Body of pancreas (tissue), 4 donors: Measurements from ENCODE around the gene ABCC4. TPM values are rescaled to one million over a fixed set of nuclear protein-coding genes. Genes with fewer than 3 reads are reported as not detected.
"Not testable (repeated sequence)": the region's sequence is repeated elsewhere in the genome, so short reads cannot be mapped to it uniquely, and the experiment has no call there.

Experiments used
- ATAC-seq: fragments of 150-250 bp; one replicate; pipeline ENCODE4 v1.9.1; 2016
- DNase-seq, 4 donors: peaks; one replicate each; pipeline ENCODE4 v3.0.0-alpha.2; 2019
- H3K27ac ChIP-seq, 4 donors: fragments of 200-600 bp; sonication (generic); 1 replicate in 3 of 4; 2 replicates in 1 of 4; pipeline versions ENCODE4 v1.5.1 to v1.6.1; 2016 to 2019; ENCODE audit warnings: mild to moderate bottlenecking in 1 of 4, mixed read lengths in 1 of 4, moderate library complexity in 1 of 4
- H3K27me3 ChIP-seq, 2 donors: fragments of 200-600 bp; sonication (generic); one replicate each; pipeline ENCODE4 v1.6.0; 2016; ENCODE audit warnings: mild to moderate bottlenecking in 1 of 2
- H3K36me3 ChIP-seq, 2 donors: fragments of 200-600 bp; sonication (generic); replicated peaks in 1 of 2; 2 replicates each; pipeline ENCODE4 v1.5.1; 2016; ENCODE audit warnings: low read depth in 2 of 2; ENCODE audit not compliant: insufficient read depth in 1 of 2
- H3K4me1 ChIP-seq: fragments of 200-600 bp; sonication (generic); one replicate; pipeline ENCODE4 v1.6.0; 2016
- H3K4me3 ChIP-seq, 2 donors: fragments of 200-600 bp; sonication (generic); 1 replicate in 1 of 2; 2 replicates in 1 of 2; pipeline ENCODE4 v1.5.1; 2016 to 2019
- H3K9me3 ChIP-seq, 3 donors: fragments of 200-600 bp; sonication (generic); 1 replicate in 2 of 3; 2 replicates in 1 of 3; pipeline ENCODE4 v1.5.1; 2016
- CTCF ChIP-seq, 7 experiments: fragments of 450-650 bp in 4 of 7; fragments of 200-600 bp in 3 of 7; sonication (generic) in 3 of 7; IDR thresholded peaks; one replicate each; pipeline ENCODE4 v1.5.1; 2016 to 2019; ENCODE audit warnings: antibody characterized with exemption in 7 of 7
- POLR2A ChIP-seq, 3 donors: fragments of 450-650 bp; IDR thresholded peaks; one replicate each; pipeline ENCODE4 v1.6.1; 2016; ENCODE audit warnings: antibody characterized with exemption in 3 of 3, mild to moderate bottlenecking in 2 of 3
- WGBS, 2 donors: methylation state at CpG; one replicate each; pipeline ENCODE4 v1.1.5; 2017; 5-methylcytosine and 5-hydroxymethylcytosine counted together
- intact Hi-C: fragments of 100-400 bp; cut with DNase I; formaldehyde crosslinking; loops from one replicate; pipeline ENCODE4 v1.15.1; 2023
- total RNA-seq, 2 donors: library from RNA; depleted of rRNA; stranded (reverse); fragments of >200 nt; gene quantifications; one replicate each; pipeline ENCODE4 v1.1.0, GENCODE V29; 2016

The ABCC4 gene
- total RNA-seq, 2 donors from 2014 or later: 5.4 to 6.6 TPM

GRCh38 chr13:95292622-95293021 lies 8.6 kb downstream of the ABCC4 start:
- 94% methylated on average over 9 of the region's 9 CpGs for WGBS, 2 donors

GRCh38 chr13:95289901-95290300 lies 11.3 kb downstream of the ABCC4 start:
- 90 to 97% methylated on average over 4 of the region's 4 CpGs for WGBS, 2 donors
- not testable (repeated sequence) for ATAC-seq, H3K36me3 ChIP-seq, DNase-seq, H3K9me3 ChIP-seq, H3K27me3 ChIP-seq, H3K27ac ChIP-seq, H3K4me3 ChIP-seq, H3K4me1 ChIP-seq
- intact Hi-C loops: loop anchor here (10.0 kb wide), 1 partner anchor 95 kb away; no protein-coding TSS in a partner anchor

More at GRCh38 chr13:95292622-95293021, 8.6 kb downstream of the ABCC4 start:
- H3K9me3 ChIP-seq: no peaks in the 10 kb centered on the region
- DNase-seq: no peak
- no peaks in the 10 kb centered on the region for H3K36me3 ChIP-seq
- H3K4me3 ChIP-seq: no peak overlapping the region
- H3K4me1 ChIP-seq: peaks cover 14% of the 10 kb centered on the region
- TF ChIP-seq CTCF (IDR thresholded peaks at IDR 0.05) (no peak), POLR2A (IDR thresholded peaks at IDR 0.05) (no peak)
- H3K27ac ChIP-seq: no peak overlapping the region
- intact Hi-C loops: loop anchor here (10.0 kb wide), 1 partner anchor 98 kb away; no protein-coding TSS in a partner anchor
- no peak for ATAC-seq
- H3K27me3 ChIP-seq: no peaks in the 10 kb centered on the region

GRCh38 chr13:95289020-95289444 lies 12.2 kb downstream of the ABCC4 start:
- H3K27ac ChIP-seq: no peak overlapping the region
- DNase-seq: no peak
- H3K36me3 ChIP-seq: no peaks in the 10 kb centered on the region
- no peaks in the 10 kb centered on the region for H3K9me3 ChIP-seq
- H3K4me1 ChIP-seq: no peaks in the 10 kb centered on the region
- no peak for TF ChIP-seq POLR2A (IDR thresholded peaks at IDR 0.05)
- no peak for TF ChIP-seq CTCF (IDR thresholded peaks at IDR 0.05)
- intact Hi-C loops: no loop called here
- no peak for ATAC-seq
- no peak overlapping the region for H3K4me3 ChIP-seq
- H3K27me3 ChIP-seq: no peaks in the 10 kb centered on the region
- WGBS, 2 donors: 25 to 35% methylated on average over 4 of the region's 4 CpGs

- H3K27me3 ChIP-seq: no peaks in the 10 kb centered on the region
- peaks cover 4% of the 10 kb centered on the region for H3K4me1 ChIP-seq
- H3K4me3 ChIP-seq: no peak overlapping the region
- WGBS, 2 donors: 89 to 91% methylated on average over 2 to 4 of the region's 4 CpGs
- intact Hi-C loops: no loop called here
- no peak for ATAC-seq
- TF ChIP-seq POLR2A (IDR thresholded peaks at IDR 0.05): no peak
- no peak for TF ChIP-seq CTCF (IDR thresholded peaks at IDR 0.05)
- H3K9me3 ChIP-seq: no peaks in the 10 kb centered on the region
- no peak overlapping the region for H3K27ac ChIP-seq
- no peaks in the 10 kb centered on the region for H3K36me3 ChIP-seq
- DNase-seq: no peak
Observed at GRCh38 chr13:95284436-95284835, 16.8 kb downstream of the ABCC4 start.

GRCh38 chr13:95279016-95279415 lies 22.2 kb downstream of the ABCC4 start:
- Histone ChIP-seq H3K9me3 (no peaks in the 10 kb centered on the region), H3K27me3 (no peaks in the 10 kb centered on the region), H3K4me1 (peaks cover 23% of the 10 kb centered on the region), H3K36me3 (no peaks in the 10 kb centered on the region), H3K4me3 (no peak overlapping the region), H3K27ac (no peak overlapping the region)
- ATAC-seq (no peak), DNase-seq (no peak)
- no peak for TF ChIP-seq POLR2A (IDR thresholded peaks at IDR 0.05)
- TF ChIP-seq CTCF (IDR thresholded peaks at IDR 0.05): no peak
- intact Hi-C loops: no loop called here
- WGBS, 2 donors: 74 to 82% methylated on average over 3 of the region's 3 CpGs
